PFSK-1 (cell line): ENCODE measurements around the gene PLSCR3.

Experiments used
- FOXP2 ChIP-seq: optimal IDR thresholded peaks from 2 replicates; pipeline ENCODE3; 2011; ENCODE audit warnings: borderline replicate concordance, control low read depth, inconsistent platforms; ENCODE audit not compliant: insufficient read depth; ENCODE audit errors: extremely low read length, extremely low read depth
- POLR2AphosphoS5 ChIP-seq: IDR thresholded peaks from 2 replicates; pipeline ENCODE4 v1.6.1; 2012; ENCODE audit warnings: low read depth, mild to moderate bottlenecking, control low read depth, low read length, moderate library complexity
- SIN3A ChIP-seq: IDR thresholded peaks from 2 replicates; pipeline ENCODE4 v1.6.1; 2012; ENCODE audit warnings: mild to moderate bottlenecking, low read length, moderate library complexity, borderline replicate concordance; ENCODE audit not compliant: insufficient read depth
- TAF1 ChIP-seq: IDR thresholded peaks from 2 replicates; pipeline ENCODE4 v1.6.1; 2012; ENCODE audit warnings: low read length, control low read depth, borderline replicate concordance; ENCODE audit not compliant: insufficient read depth
- TF ChIP-seq, protein P1 (sequence below), 2 experiments: IDR thresholded peaks; 2 replicates each; pipeline versions ENCODE4 v1.6.1 to v1.8.0; 2011 to 2012; ENCODE audit warnings: low read depth in 2 of 2, low read length in 2 of 2, control low read depth in 1 of 2, inconsistent platforms in 1 of 2, mild to moderate bottlenecking in 1 of 2, moderate library complexity in 1 of 2; ENCODE audit not compliant: insufficient read depth in 1 of 2

The PLSCR3 gene

DNA sequence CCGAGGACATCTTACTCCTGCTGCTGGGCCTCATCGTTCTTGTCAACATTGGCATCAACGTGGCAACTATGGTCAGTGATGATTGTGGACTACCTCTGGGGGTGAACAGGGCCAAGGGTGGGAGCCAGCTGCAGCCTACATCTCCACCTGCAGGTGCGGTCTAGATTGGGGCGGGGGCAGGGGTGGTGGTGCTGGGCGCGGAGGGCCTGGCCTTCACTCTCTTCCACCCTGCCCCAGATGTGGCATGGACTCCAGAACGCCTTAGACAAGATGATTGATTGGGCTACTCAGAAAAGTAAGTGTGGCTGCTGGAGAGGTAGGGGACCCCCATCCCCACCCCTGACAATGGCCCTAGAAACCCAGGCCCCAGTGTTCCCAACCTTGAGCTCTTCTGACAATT is 31.4 kb upstream of the PLSCR3 start:
- TF ChIP-seq POLR2AphosphoS5 (no peak), SIN3A (no peak)

DNA sequence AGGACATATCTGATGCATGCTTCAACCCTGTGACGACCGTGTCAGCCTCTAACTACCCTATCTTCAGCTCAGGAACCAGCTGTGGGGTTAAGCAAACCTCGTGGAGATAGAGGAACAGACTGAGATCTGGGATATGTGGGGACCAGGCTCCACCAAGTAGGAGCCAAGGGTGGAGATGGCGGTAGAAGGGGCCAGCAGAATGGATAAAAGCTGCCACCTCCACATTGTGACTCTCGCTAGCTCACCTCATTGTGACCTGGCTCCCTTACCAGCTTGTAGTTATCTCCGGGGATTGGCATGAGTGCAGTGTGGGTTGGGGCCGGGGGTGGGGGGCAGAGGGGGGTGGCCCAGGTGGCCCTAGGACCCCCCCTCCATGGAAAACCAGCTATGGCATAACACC is 31.0 kb upstream of the PLSCR3 start, which contains the start of gene SPEM2:
SPEM2 (plus strand) TSS at position 301 of the 400 bp plus-strand sequence; CDS start at position 374, 73 bp downstream.
- TF ChIP-seq FOXP2 (no peak), SIN3A (no peak), POLR2AphosphoS5 (no peak), TAF1 (no peak)
- TF ChIP-seq, protein P1, sequence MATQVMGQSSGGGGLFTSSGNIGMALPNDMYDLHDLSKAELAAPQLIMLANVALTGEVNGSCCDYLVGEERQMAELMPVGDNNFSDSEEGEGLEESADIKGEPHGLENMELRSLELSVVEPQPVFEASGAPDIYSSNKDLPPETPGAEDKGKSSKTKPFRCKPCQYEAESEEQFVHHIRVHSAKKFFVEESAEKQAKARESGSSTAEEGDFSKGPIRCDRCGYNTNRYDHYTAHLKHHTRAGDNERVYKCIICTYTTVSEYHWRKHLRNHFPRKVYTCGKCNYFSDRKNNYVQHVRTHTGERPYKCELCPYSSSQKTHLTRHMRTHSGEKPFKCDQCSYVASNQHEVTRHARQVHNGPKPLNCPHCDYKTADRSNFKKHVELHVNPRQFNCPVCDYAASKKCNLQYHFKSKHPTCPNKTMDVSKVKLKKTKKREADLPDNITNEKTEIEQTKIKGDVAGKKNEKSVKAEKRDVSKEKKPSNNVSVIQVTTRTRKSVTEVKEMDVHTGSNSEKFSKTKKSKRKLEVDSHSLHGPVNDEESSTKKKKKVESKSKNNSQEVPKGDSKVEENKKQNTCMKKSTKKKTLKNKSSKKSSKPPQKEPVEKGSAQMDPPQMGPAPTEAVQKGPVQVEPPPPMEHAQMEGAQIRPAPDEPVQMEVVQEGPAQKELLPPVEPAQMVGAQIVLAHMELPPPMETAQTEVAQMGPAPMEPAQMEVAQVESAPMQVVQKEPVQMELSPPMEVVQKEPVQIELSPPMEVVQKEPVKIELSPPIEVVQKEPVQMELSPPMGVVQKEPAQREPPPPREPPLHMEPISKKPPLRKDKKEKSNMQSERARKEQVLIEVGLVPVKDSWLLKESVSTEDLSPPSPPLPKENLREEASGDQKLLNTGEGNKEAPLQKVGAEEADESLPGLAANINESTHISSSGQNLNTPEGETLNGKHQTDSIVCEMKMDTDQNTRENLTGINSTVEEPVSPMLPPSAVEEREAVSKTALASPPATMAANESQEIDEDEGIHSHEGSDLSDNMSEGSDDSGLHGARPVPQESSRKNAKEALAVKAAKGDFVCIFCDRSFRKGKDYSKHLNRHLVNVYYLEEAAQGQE (IDR thresholded peaks at IDR 0.05; ENCODE audit: insufficient read depth in 1 of 2, low read depth in 2 of 2, low read length in 2 of 2) = no peak

GRCh38 chr17:7423679-7424078 is 29.4 kb upstream of the PLSCR3 start:
- no peak for TF ChIP-seq SIN3A
- no peak for TF ChIP-seq POLR2AphosphoS5
- TF ChIP-seq, protein P1 (IDR thresholded peaks at IDR 0.05; ENCODE audit: insufficient read depth in 1 of 2, low read depth in 2 of 2, low read length in 2 of 2) = no peak
- TF ChIP-seq TAF1 = no peak
- no peak for TF ChIP-seq FOXP2

- TF ChIP-seq FOXP2 = no peak
- TF ChIP-seq, protein P1 (IDR thresholded peaks at IDR 0.05; ENCODE audit: insufficient read depth in 1 of 2, low read depth in 2 of 2, low read length in 2 of 2) = no peak
- no peak for TF ChIP-seq SIN3A
- TF ChIP-seq TAF1 = no peak
- TF ChIP-seq POLR2AphosphoS5 = no peak
Measured at GRCh38 chr17:7421186-7421585, 26.9 kb upstream of the PLSCR3 start.

DNA sequence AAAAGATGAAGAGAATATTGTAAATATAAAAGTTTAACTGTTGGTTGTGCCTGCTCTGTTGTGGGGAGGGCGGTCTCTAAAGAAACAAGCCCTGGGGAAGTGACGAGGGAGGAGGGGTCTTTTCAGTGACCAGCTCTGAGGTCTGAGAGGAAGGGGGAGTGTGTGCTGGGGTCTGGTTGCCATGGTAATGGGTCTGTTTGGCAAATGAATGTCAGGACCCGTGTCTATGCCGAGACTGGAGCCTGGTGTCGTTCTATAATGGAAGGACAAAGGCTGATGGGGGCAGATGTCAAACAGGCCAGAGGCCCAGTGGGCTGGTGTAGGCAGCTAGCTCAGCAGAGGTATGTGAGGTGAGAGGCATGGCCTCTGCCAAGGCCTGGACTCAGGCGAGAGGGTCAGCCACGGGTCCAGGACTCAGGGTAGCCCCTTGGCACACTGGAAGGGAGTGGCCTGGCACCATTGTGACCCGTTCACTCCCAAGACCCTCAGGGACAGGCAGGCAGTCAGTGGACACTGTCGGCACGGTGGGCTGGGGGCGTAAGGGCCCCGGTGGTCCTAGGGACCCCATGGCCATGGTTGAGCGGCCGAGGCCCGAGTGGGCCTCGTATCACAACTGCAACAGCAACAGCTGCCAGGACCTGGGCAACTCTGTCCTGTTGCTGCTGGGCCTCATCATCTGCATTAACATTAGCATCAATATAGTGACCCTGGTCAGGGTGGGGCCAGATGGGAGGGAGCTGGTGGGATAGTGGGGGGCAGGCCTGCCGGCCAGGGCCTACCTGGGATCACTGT is 25.7 kb upstream of the PLSCR3 start, which contains the start of gene SPEM1:
SPEM1 (plus strand) TSS at position 506 of the 792 bp plus-strand sequence; CDS start at position 567, 61 bp downstream.
- TF ChIP-seq SIN3A (no peak), FOXP2 (no peak), POLR2AphosphoS5 (no peak), TAF1 (no peak)

DNA sequence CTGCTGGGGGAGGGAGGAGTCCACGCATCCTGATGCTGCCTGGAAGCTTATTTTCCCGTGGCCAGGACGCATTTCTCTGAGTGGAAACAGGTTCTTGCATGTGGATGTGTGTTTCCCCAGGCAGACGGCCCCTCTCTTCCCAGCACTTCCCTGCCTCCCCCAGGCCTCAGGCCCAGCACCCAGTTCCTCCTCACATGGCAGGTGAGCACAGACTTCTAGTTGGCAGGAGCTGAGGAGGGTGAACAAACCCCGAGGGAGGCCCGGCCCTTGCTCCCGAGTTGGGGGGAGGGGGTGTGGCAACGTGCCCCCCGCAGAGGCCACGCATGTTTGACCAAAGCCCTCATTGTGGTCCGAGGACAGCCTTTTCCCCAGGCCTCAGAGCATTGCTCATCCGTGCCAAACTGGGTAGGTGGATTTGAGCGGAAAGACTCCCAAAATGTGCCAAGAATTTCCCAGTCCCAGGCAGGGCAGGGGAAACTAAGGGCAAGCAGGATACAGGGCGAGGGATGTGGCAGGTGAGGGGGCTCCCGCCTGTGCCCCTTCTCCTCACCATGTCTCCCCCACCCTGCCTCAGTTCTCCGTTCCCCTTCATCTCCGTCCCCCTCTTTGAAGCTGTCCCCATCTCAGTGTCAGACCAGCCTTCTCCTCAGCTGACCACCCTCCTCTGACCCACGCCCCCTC is 24.3 kb upstream of the PLSCR3 start:
- TF ChIP-seq TAF1 = no peak
